ENCODE measurements around the gene RENBP.

RENBP gene

DNA sequence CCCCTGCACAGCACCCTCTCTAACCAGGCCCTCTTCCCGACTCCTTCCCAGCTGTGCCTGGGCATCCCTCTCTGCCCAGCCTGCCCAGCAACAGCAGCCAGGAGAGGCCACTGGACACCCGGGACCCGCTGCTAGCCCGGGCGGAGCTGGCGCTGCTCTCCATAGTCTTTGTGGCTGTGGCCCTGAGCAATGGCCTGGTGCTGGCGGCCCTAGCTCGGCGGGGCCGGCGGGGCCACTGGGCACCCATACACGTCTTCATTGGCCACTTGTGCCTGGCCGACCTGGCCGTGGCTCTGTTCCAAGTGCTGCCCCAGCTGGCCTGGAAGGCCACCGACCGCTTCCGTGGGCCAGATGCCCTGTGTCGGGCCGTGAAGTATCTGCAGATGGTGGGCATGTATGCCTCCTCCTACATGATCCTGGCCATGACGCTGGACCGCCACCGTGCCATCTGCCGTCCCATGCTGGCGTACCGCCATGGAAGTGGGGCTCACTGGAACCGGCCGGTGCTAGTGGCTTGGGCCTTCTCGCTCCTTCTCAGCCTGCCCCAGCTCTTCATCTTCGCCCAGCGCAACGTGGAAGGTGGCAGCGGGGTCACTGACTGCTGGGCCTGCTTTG is 38.9 kb downstream of the RENBP start:
- Histone ChIP-seq H3K4me1 (ENCODE audit: insufficient read depth, low read length, poor library complexity, severe bottlenecking) (peaks cover 23% of the 10 kb centered on the region), H3K4me3 (ENCODE audit: low read length, poor library complexity, severe bottlenecking) (no peak overlapping the region)

DNA sequence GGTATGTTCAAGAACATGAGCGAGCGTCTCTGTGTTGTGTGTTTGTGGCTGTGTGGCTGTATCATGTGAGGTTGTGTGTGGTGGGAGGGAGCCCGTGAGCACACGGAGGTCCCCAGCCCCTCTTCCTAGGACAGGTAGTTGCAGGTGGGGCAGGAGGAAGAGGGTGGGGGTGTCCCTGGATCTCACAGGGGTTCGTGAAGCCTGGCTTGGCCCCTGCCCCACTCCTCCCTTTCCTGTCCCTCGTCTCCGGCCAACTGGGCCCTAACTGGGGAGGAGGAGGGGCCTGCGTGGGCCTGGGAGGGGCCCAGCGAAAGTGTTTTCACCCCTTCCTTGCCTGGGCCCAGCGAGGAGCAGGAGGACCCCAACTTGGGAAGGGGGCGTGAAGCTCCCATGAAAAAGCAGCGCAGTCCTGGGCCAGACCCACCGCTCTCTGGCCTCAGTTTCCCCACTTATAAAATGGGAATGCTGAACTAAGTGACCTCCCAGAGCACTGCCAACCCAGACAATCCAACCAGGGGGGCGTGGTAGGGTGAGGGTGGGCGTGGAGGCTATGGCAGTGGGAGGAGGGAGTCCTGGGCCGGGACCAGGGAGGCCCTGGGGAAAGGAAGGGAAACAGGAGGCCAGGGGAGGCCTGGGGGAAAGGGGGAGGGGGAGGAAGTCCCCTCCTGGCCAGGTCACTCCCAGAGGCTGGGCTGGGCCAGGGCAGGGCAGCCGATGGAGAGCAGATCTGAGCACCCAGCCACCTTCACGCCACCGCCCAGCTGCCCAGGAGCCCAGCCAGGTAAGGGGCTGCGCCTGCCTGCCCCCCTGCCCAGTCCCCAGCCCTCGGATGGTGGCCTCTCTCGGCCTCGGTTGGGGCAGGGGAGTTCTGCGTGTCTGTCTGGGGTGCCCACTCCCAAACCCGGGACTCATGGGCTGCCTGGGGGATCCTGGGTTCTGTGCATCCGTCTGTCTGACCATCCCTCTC is 40.2 kb downstream of the RENBP start, which contains the start of gene AVPR2:
Gene AVPR2, plus strand, starts transcription at position 683 of the 967 bp plus-strand sequence. CDS start 473 bp downstream, outside the sequence.
- Histone ChIP-seq H3K4me1 (ENCODE audit: insufficient read depth, low read length, poor library complexity, severe bottlenecking) (peaks cover 26% of the 10 kb centered on the region), H4K20me1 (ENCODE audit: insufficient read depth, low read length, poor library complexity, severe bottlenecking) (no peaks in the 10 kb centered on the region), H3K9me3 (ENCODE audit: insufficient read depth, low read depth, low read length) (no peaks in the 10 kb centered on the region), H3K9ac (ENCODE audit: low read depth, low read length, poor library complexity, severe bottlenecking) (peak within 1 kb of the TSS; percentile 12), H3K27me3 (ENCODE audit: insufficient read depth, low read length, poor library complexity, severe bottlenecking) (no peaks in the 10 kb centered on the region), H3K9me2 (replicated peaks; ENCODE audit: low read depth, low read length) (no peaks in the 10 kb centered on the region), H2AFZ (ENCODE audit: low read length) (no peak within 1 kb of the TSS), H3K36me3 (ENCODE audit: insufficient read depth, low read length) (no peaks in the 10 kb centered on the region), H3K4me2 (ENCODE audit: low read depth, low read length, poor library complexity, severe bottlenecking) (no peak within 1 kb of the TSS), H3F3A (ENCODE audit: low read depth) (peaks cover 3% of the 10 kb centered on the region; the same call in 1 of the 2 replicates), H3K4me3 (ENCODE audit: low read length, poor library complexity, severe bottlenecking) (no peak within 1 kb of the TSS), H3K79me2 (ENCODE audit: insufficient read depth, low read length) (no peaks in the 10 kb centered on the region)
- TF ChIP-seq, protein P1, sequence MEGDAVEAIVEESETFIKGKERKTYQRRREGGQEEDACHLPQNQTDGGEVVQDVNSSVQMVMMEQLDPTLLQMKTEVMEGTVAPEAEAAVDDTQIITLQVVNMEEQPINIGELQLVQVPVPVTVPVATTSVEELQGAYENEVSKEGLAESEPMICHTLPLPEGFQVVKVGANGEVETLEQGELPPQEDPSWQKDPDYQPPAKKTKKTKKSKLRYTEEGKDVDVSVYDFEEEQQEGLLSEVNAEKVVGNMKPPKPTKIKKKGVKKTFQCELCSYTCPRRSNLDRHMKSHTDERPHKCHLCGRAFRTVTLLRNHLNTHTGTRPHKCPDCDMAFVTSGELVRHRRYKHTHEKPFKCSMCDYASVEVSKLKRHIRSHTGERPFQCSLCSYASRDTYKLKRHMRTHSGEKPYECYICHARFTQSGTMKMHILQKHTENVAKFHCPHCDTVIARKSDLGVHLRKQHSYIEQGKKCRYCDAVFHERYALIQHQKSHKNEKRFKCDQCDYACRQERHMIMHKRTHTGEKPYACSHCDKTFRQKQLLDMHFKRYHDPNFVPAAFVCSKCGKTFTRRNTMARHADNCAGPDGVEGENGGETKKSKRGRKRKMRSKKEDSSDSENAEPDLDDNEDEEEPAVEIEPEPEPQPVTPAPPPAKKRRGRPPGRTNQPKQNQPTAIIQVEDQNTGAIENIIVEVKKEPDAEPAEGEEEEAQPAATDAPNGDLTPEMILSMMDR (conservative IDR thresholded peaks at IDR 0.05; ENCODE audit: low read length): no peak
- no peak for TF ChIP-seq EZH2phosphoT487 (IDR thresholded peaks at IDR 0.05; ENCODE audit: borderline replicate concordance)

More for the DNA sequence above, 38.9 kb downstream of the RENBP start:
- H3K9me3 ChIP-seq (ENCODE audit: insufficient read depth, low read depth, low read length): no peaks in the 10 kb centered on the region
- no peaks in the 10 kb centered on the region for H3K36me3 ChIP-seq (ENCODE audit: insufficient read depth, low read length)
- H3K79me2 ChIP-seq (ENCODE audit: insufficient read depth, low read length): no peaks in the 10 kb centered on the region
- TF ChIP-seq, protein P1 (conservative IDR thresholded peaks at IDR 0.05; ENCODE audit: low read length): no peak
- TF ChIP-seq EZH2phosphoT487 (IDR thresholded peaks at IDR 0.05; ENCODE audit: borderline replicate concordance): no peak
- H3K27me3 ChIP-seq (ENCODE audit: insufficient read depth, low read length, poor library complexity, severe bottlenecking): no peaks in the 10 kb centered on the region
- H4K20me1 ChIP-seq (ENCODE audit: insufficient read depth, low read length, poor library complexity, severe bottlenecking): no peaks in the 10 kb centered on the region
- no peak overlapping the region for H3K9ac ChIP-seq (ENCODE audit: low read depth, low read length, poor library complexity, severe bottlenecking)
- H3F3A ChIP-seq (ENCODE audit: low read depth): peaks cover 2% of the 10 kb centered on the region; the same call in 1 of the 2 replicates
- H3K4me2 ChIP-seq (ENCODE audit: low read depth, low read length, poor library complexity, severe bottlenecking): no peak overlapping the region
- H3K9me2 ChIP-seq (replicated peaks; ENCODE audit: low read depth, low read length): no peaks in the 10 kb centered on the region
- no peak overlapping the region for H2AFZ ChIP-seq (ENCODE audit: low read length)

DNA sequence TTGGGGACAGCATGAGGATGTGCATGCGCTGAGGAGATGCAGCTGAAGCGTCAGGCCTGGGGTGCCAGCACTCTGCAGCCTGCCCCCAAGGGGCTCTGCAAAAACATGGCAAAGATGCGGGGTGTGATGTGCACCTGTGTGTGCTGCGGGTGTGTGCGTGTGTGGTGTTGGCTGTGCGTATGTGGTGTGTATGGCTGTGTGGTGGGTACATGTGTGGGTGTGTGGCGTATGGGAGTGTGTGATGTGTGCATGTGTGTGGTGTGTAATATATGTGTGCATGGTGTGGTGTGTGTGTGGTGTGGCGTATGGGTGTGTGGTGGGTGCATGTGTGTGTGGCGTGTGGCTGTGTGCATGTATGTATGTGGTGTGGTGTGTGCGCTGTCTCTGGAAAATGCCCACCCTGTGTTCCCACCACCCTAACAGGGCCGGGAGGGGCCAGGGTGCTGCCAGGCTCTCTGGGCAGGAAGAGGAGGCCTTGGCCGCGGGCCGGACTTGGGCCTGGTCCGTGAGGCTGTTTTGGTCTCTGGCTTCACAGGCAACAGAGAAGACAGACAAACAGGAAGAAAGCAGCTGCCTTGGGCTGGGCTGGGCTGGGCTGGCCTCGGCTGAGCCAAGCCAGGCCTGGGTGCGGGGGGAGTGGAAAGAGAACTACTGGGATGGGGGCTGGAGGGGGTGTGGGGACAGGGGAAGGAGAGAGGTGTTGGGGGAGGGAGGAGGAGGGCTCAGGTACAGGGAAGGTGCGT is 41.0 kb downstream of the RENBP start:
- H2AFZ ChIP-seq (ENCODE audit: low read length): no peak overlapping the region
- H3K9me2 ChIP-seq (replicated peaks; ENCODE audit: low read depth, low read length): no peaks in the 10 kb centered on the region
- H3K9ac ChIP-seq (ENCODE audit: low read depth, low read length, poor library complexity, severe bottlenecking): peak overlapping the region; percentile 12
- peaks cover 3% of the 10 kb centered on the region; the same call in 1 of the 2 replicates for H3F3A ChIP-seq (ENCODE audit: low read depth)
- no peaks in the 10 kb centered on the region for H3K36me3 ChIP-seq (ENCODE audit: insufficient read depth, low read length)
- no peak for TF ChIP-seq EZH2phosphoT487 (IDR thresholded peaks at IDR 0.05; ENCODE audit: borderline replicate concordance)
- TF ChIP-seq, protein P1 (conservative IDR thresholded peaks at IDR 0.05; ENCODE audit: low read length): no peak
- no peak overlapping the region for H3K4me3 ChIP-seq (ENCODE audit: low read length, poor library complexity, severe bottlenecking)
- H3K27me3 ChIP-seq (ENCODE audit: insufficient read depth, low read length, poor library complexity, severe bottlenecking): no peaks in the 10 kb centered on the region
- no peaks in the 10 kb centered on the region for H4K20me1 ChIP-seq (ENCODE audit: insufficient read depth, low read length, poor library complexity, severe bottlenecking)
- no peaks in the 10 kb centered on the region for H3K79me2 ChIP-seq (ENCODE audit: insufficient read depth, low read length)
- H3K9me3 ChIP-seq (ENCODE audit: insufficient read depth, low read depth, low read length): no peaks in the 10 kb centered on the region
- peaks cover 26% of the 10 kb centered on the region for H3K4me1 ChIP-seq (ENCODE audit: insufficient read depth, low read length, poor library complexity, severe bottlenecking)
- H3K4me2 ChIP-seq (ENCODE audit: low read depth, low read length, poor library complexity, severe bottlenecking): no peak overlapping the region
